HG02642 (cell line): ENCODE data around the gene ELMO1.

ENCODE experiments used
- ATAC-seq: cut with Tn5 transposase; IDR thresholded peaks from one replicate; pipeline ENCODE4 v1.9.1; 2021; ENCODE audit warnings: mild to moderate bottlenecking; ENCODE audit not compliant: unreplicated experiment, poor library complexity

Gene ELMO1

DNA sequence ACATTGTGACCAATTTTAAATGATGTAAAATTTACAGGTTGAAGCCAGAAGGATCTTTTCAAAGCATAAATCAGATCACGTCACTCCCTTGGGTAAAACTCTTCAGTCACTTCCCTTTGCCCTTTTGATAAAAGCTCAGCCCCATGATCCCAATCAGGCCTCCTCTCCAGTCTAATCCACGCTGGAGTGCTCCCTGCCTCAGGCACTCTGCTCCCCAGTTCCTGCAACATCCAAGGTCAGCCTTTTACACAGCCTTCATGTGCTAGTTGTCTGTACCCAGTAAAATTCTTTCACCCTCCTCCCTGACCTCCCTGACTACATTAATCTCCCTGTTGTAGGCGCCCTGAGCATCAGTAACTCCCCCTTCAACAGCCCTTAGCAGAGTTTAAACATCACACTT lies 14.1 kb downstream of the ELMO1 start:
- no peak for ATAC-seq

DNA sequence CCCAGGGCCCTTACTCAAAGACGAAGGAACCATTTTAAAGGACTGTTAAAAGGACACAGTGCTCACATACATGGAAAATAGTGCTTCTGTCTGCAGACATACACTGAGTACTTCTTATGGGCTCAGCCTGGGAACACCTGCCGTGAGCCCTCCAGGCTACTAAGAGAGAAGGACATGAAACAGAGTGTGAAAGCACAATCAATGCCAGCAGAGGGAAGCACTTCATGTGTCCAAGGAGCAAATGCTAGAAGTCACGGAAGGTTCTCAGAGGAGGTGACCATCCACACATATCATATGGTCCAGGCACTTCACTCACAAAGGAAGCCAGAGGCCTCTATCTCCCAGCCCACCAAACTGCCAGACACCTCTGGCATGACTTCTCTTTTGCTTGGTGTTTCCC lies 15.5 kb downstream of the ELMO1 start:
- ATAC-seq: no peak

DNA sequence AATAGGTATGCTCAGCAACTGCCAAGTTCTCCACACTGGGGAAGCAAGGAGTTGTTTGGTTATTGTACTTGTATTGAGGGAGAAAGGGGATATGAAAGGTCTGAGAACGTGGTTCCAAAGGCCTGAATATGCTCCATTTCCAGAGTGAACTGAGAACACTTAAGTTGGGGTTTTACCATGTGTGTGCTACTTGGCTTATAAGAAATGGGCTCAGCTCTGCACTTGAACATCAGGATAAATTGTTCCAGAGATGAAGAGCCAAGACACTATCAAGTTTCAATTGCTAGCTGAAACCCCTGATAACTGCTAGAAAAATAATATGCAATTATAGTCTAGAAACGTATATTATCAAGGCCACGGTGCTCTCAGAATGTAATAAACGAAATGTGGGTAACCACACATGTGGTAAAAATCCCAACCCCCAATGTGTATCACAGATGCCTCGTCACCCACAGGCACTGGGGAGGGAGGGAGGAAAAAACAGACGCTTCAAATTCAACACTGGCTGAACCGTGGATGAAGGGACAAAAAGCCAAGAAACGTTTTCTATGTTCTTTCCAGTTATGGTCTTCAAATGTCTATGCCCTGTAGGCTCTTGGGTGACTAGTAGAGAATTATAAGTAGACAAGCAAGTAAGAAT lies 16.3 kb downstream of the ELMO1 start:
- ATAC-seq: no peak

DNA sequence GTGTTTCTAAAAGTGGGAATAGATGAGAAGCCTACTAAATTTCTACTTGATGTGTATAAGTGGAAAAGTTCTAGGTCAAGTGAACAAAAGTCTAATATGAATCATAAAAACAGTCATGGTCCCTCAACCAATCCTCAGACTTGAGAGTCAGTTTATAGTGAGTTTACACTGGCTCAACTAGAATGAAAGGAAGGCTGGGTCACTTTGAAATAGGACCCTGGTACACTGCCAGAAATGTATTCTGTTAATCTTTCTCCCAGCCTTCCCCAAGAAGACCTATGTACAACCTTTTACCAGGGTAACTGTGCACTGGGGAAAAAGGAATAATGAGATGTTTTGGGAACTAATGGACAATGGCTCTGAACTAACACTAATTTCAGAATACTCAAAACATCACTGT lies 17.3 kb downstream of the ELMO1 start:
- ATAC-seq: no peak

DNA sequence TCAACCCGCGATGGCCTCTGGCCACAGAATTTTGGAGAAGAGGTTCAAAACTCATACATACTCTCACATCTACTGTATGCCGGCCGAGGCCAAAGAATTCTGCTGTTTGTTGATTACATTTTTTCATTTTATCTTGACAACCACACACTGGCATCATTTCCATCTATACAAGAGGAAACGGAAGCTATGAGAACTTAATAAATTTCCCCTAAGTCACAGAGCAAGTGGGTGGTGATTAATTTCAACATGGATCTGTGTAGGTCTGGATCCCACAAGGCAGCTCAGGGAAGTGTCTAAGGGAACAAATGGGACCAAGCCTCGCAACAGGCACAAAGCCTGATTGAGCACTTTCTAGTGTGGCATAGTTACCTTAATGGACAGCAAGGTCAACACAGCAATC lies 18.0 kb downstream of the ELMO1 start:
- ATAC-seq: no peak

DNA sequence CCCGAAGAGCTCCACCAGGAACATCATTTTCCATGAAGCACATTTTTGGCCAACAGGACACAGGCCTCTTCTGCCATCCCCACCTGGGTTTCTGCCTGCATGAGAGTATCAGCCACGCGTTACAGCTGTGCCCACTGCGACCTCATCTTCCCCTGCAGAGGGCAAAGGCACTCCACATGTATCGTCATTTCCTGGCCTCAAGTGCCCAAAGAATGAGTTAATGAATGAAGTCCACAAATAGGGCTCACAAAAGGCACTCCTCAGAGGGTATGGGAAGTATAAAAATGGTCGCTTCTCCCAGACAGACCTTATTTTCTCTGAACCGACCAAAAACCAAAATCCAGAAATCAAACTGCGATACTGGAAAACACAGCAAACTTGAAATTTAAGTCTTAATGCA lies 18.5 kb downstream of the ELMO1 start:
- no peak for ATAC-seq

DNA sequence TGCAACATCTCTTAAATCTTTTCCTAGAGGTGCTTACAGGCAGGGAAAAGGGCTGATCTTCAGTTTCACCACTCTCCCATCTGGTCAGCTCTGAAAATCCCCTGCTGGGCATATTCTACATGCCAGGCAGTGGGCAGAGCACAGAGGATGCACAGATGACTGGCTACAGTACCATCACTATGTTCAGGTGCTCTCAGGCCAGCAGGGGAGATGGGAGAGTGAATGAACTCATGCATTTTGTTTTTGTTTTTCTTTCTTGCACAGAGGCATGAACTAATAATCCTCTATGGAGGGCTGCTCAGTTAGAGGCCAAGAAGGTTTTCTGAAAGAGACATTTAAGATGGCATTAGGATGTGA lies 19.3 kb downstream of the ELMO1 start:
- no peak for ATAC-seq

DNA sequence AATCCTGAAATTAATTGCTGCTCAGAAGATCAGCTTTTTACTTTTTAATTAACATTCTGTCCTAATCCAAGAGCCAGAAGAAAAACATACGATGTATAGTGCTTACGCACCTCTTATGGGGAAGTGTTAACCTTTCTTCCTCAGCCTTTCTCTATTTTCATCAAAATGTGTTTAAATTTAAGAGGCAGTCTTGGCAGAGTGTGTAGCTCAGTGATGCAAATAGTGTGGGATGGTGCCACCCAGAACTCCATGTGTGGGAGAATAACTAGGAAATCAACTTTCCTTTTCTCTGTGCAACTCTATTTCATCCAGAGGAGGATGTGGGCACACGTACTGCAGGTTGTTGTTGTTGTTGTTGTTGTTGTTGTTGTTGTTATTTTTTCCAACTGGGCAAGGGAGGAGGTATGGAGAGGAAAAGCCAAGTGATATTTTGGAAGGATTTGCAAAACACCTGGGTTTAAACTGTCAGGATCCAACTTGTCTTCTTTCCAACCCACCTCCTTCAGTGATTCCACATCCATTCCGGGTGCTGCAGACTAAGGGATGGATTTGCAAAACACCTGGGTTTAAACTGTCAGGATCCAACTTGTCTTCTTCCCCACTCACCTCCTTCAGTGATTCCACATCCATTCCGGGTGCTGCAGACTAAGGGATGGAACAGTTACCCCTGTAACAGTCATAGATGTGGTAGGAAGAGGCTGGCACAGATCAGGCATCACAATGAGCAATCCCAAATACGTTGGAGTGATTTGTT lies 19.8 kb downstream of the ELMO1 start:
- no peak for ATAC-seq

DNA sequence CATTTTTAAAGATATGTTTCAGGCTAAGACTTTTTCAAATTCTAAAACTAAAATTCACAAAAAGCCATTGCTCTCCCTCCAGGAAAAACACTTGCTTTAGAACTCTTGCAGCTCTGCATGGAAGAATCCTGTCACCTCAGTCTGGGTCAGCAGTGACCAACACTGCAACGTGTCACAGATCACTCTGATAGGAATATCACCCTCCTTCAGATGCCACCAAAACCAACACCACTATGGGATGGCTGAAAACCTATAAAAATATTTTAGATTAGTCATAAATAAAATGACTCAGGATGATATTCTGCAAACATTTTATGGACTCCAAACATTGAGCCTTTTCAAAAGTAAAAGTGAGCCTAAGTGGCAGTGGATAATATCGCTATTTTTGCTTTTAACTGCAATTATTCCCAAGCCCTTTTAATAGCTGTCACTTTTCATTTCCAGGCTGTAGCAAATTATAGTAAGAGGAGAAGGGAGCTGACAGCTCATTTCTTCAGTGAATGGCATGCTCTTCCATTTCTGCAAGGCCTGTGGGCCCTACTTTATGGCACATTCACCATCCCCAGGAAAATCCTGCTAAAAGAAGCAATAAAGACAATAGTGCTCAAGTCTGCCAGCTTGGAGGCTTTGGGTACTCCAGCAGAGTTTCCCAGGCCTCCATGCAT lies 21.3 kb downstream of the ELMO1 start:
- no peak for ATAC-seq

DNA sequence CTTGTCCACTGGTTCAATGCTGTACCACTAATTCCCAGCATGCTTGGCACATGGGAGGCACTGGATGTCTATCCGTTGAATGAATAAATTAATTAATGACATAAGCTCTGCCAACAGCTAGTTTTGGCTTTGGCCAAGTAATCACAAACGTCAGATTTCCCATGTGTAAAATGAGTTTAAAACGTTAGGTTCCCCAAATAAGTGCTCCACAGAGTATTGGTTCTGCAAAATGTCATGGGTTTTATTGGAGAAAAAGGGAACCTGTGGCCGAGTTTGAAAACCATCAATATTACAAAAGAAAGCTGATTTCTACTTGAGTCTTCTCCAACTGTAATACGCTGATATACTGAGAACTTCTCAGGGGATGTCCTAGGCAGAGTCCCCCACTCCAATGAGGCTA lies 23.2 kb downstream of the ELMO1 start:
- ATAC-seq: no peak

DNA sequence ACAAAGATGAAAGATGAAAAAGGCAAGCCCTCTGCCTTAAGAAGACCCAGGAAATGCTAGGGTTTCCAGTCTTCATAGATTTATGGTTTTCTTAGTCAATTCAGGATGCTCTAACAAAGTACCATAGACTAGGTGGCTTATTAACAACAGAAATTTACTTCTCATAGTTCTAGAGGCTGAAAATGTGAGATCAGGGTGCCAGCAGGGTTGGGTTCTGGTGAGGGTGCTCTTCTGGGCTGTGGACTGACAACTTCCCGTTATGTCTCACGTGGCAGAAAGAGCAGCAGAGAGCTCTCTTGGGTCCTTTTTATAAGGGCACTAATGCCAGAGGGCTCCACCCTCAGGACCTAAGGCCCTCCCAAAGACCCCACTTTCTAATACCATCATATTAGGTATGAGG lies 23.7 kb downstream of the ELMO1 start:
- no peak for ATAC-seq

DNA sequence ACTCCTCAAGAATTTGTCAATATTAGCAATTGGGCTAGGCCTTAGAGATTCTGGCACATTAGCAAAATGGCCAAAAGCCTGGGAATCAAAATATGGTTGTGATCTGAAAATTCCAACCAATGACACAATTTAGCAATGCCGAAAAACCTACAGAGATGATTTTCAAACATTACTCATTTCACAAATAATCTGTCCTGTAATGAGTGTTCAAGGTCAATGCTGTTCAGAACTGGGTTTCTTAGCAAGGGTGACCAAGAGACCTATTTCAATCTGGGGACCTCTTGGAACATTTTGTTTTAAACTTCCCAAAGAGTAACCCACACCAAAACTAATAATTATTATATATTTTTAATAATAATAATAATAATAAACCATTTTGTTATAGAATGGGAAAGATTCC lies 24.1 kb downstream of the ELMO1 start:
- no peak for ATAC-seq

DNA sequence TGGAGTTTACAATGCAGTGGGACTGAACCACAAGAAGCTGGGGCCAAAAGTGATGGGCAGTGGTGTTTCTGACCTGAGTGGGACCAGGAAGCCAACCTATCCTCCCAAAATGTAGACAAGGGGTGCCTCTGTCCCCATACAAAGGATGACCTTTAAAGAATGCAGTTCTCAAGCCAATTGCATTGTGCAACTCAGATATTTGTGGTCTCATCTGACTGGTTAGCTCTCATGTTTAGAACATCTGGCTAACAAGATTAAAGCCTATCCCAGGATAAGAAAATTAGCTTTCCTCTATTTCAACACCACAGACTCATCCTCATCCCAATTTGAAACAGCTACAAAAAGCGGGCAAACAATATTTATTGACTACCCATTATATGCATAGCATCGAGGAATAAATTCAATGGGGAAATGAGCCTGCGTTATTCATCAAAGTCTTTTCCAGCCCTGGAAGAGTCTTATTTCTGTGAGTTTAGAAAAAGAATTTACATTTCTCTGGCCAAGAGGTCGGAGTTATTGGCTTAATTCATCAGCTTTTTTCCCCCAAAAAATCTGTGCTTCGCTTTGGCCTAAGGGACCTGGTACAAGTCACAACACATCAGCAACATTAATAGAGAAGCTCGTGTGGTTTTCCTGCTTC lies 26.7 kb downstream of the ELMO1 start:
- ATAC-seq: no peak

DNA sequence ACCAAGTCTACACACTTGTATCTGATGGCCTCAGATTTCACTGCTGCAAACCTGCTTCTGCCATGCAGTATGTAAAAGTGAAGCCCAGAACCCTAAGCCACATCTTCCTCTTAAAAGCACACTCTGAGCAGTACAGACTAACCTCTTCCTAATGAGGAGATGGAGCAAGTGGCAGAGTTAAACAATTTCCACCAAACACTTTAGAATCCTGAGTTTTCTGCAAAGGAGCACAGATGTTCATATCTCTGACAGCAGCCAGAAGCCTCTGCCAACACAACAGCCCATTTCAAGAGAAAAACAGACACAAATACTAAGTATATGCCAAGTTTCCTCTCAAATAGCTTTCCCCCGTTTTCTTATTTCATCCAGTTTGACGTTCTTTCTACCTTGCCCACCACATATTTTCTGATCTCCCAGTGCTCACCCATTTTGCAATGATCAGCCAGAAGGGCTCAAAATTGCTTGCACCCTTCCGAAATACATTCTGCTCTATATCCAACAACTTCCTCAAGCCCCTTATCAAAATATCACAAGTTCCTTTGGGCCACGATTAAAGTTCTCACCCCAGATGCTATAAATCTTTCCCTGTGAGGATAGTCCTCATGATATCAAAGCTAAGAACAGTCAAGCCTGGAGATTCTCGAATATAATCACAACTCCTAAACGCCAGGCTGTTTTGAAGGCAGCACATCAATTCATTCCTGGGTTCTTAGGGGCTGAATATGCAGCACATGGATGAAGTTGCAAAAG lies 27.5 kb downstream of the ELMO1 start:
- ATAC-seq: no peak

DNA sequence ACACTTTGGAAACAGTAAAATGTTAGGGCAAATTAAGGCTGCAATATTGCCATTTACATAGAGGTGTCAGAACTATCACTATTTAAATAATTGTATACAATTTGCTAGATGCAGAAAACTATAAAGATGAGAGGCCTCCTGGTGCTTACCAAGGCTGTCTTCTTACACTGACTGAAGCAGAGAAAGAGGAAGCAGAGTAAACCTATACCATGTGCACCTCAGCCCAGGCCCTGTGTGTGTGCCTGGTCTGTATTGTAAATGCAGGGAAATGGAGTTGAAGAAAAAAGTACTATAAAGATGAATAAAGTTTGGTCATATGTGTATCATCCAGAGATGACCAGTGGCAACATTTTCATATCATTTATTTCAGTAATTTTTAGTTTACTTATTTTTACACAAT lies 29.2 kb downstream of the ELMO1 start:
- no peak for ATAC-seq

DNA sequence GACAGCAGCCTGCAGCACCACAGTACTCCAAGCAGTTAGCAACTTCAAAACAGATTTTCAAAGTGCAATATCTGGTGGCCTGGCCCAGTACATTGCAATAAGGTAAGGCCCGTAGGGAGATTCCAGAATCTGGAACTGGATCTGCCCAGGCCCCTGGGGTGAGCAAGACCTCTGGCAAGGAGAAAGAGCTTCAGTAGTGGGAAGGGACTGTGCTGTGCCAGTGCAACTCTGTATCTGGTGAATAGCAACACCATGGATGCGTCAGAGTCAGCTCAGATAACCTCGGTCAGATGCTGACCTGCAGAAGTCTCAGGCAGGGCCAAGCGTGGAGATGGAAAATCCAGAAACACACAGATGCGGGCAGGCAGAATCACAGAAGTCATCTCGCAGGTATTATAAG lies 30.3 kb downstream of the ELMO1 start:
- ATAC-seq: no peak

DNA sequence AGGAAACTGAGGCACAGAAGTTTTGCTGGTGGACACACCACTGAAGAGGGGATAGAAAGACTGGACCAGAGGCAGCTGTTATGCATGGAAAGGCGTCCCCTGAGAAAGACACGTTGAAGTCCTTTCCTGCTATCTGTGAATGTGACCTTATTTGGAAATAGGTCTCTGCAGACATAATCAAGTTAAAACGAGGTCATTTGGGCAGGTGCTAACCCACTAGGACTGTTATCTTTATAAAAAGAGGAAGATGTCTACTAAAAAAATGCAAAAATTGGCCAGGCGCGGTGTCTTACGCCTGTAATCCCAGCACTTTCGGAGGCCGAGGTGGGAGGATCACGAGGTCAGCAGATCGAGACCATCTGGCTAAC lies 31.6 kb downstream of the ELMO1 start:
- no peak for ATAC-seq

DNA sequence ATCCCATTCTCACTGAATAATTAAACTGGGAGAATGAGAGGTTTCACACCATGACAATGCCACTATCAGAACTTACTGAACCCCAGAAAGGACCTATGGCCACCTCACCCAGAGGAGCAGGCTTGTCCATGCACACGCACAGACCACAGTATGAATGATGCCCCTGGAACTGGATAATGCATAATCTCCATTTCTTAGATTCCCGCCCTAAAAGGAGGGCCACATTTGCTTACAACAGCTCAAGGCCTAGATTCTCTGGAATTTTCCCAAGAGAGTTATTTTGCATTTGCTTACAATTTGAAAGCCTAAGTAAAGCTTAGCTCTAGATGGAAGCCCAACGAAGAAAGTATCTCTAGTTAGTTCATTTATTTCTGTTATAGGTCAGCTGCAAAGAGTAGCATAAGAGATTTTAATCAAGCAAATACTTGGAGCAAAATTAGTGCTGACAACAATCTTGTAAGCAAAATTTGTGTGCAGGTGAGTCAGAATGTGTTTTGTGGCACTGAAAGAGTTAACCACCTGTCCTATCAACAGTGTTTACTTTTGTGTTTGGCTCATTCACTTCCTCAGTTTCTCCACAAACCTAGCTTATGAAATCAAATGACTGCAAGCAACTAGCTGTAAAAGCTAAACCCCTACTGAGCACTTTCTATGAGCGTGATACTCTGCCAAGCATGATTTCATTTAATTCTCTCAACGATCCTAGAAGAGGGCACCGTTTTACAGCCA lies 32.1 kb downstream of the ELMO1 start:
- no peak for ATAC-seq

DNA sequence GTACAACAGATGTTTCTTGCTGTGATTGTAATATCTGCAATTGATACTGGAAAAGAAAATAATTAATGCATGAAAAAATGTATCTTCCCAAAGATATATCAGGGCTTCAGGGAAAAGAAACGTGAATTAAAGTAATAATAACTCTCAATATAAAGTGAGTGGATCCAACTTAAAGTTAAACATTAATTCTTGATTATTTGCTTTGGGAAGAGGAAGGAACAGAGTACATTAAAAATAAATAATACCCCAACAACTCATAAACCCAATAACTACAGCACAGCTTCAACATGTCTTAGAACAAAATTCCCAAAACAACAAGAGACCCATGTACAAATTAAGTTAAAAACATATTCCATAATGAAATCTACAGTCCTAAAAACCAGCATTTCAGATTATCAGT lies 33.0 kb downstream of the ELMO1 start:
- ATAC-seq: no peak

DNA sequence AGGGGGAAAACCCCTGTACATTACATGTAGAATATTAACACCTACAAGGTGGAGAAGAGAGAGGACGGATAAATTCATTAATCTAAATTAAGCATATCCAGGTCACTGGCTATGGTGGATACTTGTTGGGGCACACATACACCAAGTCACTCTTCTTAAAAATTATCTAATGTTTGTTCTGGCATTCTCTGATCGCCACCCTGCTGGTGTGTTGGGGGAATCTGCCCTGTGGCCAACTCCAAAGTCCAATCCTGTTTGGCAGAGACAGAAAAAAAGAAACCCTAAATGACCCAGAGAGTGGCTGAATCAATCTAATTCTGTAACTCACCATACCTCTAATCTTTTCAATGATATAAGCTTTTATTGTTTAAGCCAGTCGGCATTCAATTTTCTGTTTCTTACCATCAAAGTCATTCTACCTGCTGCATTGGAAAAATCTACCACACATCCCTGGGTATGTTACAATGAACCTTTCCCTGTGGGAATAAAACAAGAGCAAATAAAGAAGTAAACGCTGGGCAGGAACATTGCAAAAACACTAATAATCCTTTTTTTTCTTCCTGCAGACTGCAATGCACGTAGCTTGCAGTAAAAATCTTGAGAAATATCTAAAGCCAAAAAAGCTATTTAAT lies 34.2 kb downstream of the ELMO1 start:
- no peak for ATAC-seq
